GM19025 (cell line): Measurements from ENCODE around the gene SNCG.
"Not testable (repeated sequence)": the region's sequence is repeated elsewhere in the genome, so short reads cannot be mapped to it uniquely, and the experiment has no call there.

Experiments
- ATAC-seq: cut with Tn5 transposase; IDR thresholded peaks from one replicate; pipeline ENCODE4 v1.9.1; 2021; ENCODE audit warnings: mild to moderate bottlenecking, low read depth, moderate library complexity; ENCODE audit not compliant: unreplicated experiment

SNCG gene

GRCh38 chr10:86972613-86973380, 14.4 kb downstream of the SNCG start:
- ATAC-seq, result no peak

- ATAC-seq, result no peak
These were observed 16.1 kb downstream of the SNCG start for GRCh38 chr10:86974484-86974883.

- ATAC-seq, result no peak
These were observed 18.1 kb downstream of the SNCG start for GRCh38 chr10:86976362-86977056.

- not testable (repeated sequence) for ATAC-seq
These were observed 20.1 kb downstream of the SNCG start for GRCh38 chr10:86978457-86978856.

GRCh38 chr10:86979296-86979818, 21.0 kb downstream of the SNCG start:
- ATAC-seq, result no peak

GRCh38 chr10:86979977-86980448, 21.6 kb downstream of the SNCG start:
- ATAC-seq, result no peak

- not testable (repeated sequence) for ATAC-seq
These were observed 22.6 kb downstream of the SNCG start for GRCh38 chr10:86981020-86981419.

GRCh38 chr10:86981716-86982115, 23.3 kb downstream of the SNCG start:
- ATAC-seq, result no peak

GRCh38 chr10:86984498-86984897, 26.1 kb downstream of the SNCG start:
- ATAC-seq, result not testable (repeated sequence)

- no peak for ATAC-seq
These were observed 30.1 kb downstream of the SNCG start for GRCh38 chr10:86988520-86988919.

GRCh38 chr10:86991362-86991761, 33.0 kb downstream of the SNCG start:
- not testable (repeated sequence) for ATAC-seq

- ATAC-seq, result no peak
These were observed 34.1 kb downstream of the SNCG start for GRCh38 chr10:86992456-86992855.

GRCh38 chr10:86992929-86993328, 34.5 kb downstream of the SNCG start:
- no peak for ATAC-seq

- ATAC-seq, result not testable (repeated sequence)
These were observed 41.5 kb downstream of the SNCG start for GRCh38 chr10:86999802-87000403.

- no peak for ATAC-seq
These were observed 42.1 kb downstream of the SNCG start for GRCh38 chr10:87000491-87000890.

GRCh38 chr10:87007124-87007523, 48.7 kb downstream of the SNCG start:
- ATAC-seq, result not testable (repeated sequence)

- ATAC-seq, result not testable (repeated sequence)
These were observed 49.3 kb downstream of the SNCG start for GRCh38 chr10:87007674-87008073.

- ATAC-seq, result not testable (repeated sequence)
These were observed 49.9 kb downstream of the SNCG start for GRCh38 chr10:87008303-87008702.

GRCh38 chr10:87009134-87009696, 50.8 kb downstream of the SNCG start:
- not testable (repeated sequence) for ATAC-seq
